OCI-LY7 (cell line): ENCODE measurements around the gene PIM3.

Experiments
- EZH2phosphoT487 ChIP-seq: fragments of 200-600 bp; sonication (generic); IDR thresholded peaks from 2 replicates; pipeline ENCODE4 v1.6.1; 2018; ENCODE audit warnings: low read depth, borderline replicate concordance, mild to moderate bottlenecking, mixed run types, antibody characterized with exemption, low read length, moderate library complexity, mixed read lengths
- TF ChIP-seq, protein P1 (sequence below): fragments of 200-600 bp; sonication (generic); conservative IDR thresholded peaks from 2 replicates; pipeline ENCODE4 v1.5.1; 2014; ENCODE audit warnings: mild to moderate bottlenecking, antibody characterized with exemption, low read length, moderate library complexity, mixed read lengths

DNA sequence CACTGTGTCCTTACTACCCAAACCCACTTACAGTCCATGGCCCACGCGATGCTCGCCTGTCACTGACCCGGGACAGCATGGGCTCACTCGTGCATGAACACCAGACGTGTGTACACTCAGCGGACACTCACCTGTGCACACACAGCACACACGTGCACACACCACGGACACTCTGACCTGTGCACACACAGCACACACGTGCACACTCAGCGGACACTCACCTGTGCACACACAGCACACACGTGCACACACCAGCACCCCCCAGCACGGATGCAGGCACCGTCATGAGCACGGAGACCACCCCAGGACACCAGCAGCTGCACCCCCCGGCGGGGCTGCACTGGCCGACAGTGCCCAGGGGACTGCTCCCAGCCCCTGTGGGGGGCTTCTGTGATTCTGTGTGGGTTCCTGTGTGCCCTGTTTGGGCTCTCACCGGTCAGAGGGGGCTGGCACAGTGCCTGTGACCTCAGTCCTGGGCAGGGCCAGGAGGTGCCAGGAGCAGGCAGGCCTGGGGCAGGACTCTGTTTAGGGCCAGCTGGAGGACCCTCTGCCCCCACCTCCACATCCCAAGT, 21.9 kb upstream of the PIM3 start:
- TF ChIP-seq EZH2phosphoT487: no peak
- TF ChIP-seq, protein P1, sequence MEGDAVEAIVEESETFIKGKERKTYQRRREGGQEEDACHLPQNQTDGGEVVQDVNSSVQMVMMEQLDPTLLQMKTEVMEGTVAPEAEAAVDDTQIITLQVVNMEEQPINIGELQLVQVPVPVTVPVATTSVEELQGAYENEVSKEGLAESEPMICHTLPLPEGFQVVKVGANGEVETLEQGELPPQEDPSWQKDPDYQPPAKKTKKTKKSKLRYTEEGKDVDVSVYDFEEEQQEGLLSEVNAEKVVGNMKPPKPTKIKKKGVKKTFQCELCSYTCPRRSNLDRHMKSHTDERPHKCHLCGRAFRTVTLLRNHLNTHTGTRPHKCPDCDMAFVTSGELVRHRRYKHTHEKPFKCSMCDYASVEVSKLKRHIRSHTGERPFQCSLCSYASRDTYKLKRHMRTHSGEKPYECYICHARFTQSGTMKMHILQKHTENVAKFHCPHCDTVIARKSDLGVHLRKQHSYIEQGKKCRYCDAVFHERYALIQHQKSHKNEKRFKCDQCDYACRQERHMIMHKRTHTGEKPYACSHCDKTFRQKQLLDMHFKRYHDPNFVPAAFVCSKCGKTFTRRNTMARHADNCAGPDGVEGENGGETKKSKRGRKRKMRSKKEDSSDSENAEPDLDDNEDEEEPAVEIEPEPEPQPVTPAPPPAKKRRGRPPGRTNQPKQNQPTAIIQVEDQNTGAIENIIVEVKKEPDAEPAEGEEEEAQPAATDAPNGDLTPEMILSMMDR: no peak
